Kidney tubule cell (primary cell): ENCODE results near the gene MKLN1.

ENCODE experiments used
- DNase-seq: peaks from one replicate; pipeline ENCODE4 v3.0.0-alpha.2; 2018; ENCODE audit warnings: low spot score

The MKLN1 gene

DNA sequence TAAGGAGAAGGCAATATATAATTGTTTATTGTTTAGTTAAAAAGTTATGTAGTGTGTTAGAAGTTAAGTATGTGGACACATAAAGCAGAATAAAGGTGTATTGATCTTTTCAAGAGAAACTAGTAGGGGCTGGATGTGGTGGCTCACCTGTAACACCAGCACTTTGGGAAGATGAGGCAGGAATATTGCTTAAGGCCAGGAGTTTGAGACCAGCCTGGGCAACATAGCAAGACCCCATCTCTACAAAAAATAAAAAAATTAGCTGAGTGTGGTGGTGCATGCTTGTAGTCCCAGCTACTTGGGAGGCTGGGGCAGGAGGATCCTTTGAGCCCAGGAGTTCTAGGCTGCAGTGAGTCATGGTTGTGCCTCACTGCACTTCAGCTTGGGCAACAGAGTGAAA lies 135.0 kb downstream of the MKLN1 start:
- peak; percentile 34 for DNase-seq

DNA sequence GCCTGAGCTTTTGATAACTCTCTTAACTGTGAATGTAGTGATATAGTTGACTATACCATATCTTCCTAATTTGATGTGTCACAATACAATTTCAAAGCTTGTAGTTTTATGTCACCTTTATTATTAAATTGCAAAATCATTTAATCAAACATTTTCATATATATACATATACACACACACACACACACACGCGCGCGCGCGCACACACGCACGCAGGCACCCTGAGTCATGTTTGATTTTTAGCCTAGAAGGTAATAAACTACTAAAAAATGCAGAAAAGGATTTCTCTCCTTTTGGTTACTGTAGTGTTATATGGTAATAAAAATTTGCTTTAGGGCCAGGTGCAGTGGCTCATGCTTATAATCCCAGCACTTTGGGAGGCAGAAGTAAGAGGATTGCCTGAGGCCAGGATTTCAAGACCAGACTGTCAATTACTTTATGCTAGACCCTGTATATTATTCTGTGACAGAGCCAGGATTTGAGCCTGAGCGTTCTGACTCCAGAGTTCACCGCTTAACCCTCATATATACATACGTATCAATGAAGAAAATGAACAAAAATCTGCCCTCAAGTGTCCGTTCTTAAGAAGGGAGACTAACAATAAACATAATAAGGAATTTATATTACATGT lies 139.2 kb downstream of the MKLN1 start:
- no peak for DNase-seq

DNA sequence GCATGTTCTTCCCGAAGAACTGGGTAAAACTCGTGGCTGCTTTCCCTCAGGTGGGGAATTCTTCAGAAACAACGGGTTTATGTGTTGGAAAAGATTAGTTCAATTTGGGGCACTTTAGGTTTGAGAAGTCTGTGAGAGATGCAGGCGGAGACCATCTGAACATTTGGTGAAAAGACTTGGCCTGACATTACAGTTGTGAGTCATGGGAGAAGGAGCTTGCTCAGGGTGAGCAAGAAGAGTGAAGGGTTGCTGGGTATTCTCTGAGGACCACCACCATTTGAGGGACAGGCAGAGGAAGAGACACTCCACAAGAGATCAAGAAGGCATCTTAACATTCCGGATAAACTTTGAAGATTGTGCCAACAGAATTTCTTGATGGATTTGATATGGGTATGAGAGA lies 140.1 kb downstream of the MKLN1 start:
- DNase-seq: no peak

DNA sequence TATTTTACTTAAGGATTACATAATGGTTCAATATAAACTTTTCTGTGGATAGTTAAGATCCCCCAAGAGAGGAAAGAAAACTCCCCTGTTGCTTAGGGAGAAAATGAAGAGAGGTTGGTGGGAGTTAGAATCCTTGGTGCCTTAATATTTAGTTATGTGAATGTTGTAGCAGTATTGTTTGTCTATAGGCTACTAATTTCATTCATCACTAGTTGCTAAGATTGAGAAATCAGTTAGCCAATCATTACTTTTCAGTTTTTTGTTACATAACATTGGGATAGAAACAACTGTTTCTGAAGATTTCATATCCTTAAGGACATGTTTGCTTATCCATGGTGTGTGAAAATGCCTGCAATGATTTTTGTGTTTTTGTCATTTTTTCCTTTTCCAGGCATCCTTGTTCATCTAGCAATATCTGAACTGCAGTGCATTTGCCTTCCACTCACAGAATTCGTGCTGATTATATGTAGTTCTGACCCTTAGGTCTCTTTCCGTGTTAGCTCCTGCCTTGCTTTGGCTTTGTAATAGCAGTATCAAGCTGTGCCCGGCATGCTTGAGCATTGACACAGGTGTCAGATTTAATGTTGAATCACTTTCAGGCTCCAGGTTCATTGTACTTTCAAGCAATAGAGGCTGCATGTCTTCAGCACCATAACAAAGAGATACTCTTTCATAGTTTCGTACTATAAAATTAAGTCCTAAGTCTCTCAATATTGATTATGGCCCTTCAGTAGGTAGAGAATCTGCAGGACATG lies 143.8 kb downstream of the MKLN1 start:
- DNase-seq: no peak

DNA sequence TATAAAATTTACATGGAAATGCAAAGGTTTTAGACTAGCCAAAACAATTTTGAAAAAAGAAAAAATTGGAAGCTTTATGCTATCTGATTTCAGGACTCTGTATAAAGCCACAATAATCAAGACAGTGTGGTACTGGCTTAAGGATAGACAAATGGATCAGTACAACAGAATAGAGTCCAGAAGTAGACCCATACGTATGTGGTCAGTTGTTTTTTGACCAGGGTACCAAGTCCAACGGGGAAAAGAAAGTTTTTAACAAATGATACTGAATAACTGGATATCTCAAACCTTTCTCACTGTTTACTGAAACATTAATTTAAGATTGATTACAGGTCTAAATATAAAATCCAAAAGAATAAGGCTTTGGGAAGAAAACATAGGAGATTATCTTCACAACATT lies 149.1 kb downstream of the MKLN1 start:
- no peak for DNase-seq

DNA sequence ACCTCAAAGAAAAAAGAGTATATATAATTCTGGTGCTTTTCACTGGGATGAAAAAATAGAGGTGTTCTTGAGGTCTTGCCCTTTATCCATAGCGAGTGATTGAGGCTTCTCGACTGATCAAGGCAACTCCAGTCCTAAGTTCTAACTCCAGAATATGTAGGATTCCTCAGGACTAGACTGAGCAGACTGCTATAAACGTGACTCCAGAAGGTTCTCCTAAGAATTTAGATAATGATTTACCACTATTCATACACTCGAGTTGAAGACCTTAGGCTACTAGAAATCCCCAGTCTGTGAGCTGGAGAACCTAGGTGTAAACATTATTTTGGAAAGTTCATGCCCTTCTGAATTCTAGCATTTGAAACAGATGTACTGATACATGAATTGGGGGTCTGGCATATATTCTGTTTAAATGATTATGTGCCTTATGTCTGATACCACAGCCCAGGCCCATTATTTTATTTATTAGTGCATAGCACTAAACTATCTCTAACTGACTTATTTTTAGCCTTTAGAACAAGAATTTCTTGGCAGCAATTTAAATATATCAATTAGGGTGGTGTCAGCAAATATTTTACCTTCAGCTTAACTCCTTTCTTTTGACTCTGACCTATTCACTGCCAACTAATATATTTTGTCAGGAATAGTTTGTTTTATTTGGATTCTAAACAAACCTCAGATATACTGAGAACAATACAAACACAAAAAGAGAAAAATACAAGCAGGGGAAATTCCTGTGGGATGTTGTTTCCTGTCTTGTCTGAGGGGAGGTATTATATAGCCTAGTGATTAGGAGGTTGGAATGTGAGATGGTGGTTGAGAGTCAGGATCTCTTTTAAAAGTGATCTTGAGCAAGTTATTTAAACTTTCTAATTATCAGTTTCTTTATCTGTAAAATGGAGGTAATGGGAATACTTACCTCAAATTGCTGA lies 153.0 kb downstream of the MKLN1 start:
- DNase-seq: peak; percentile 78

DNA sequence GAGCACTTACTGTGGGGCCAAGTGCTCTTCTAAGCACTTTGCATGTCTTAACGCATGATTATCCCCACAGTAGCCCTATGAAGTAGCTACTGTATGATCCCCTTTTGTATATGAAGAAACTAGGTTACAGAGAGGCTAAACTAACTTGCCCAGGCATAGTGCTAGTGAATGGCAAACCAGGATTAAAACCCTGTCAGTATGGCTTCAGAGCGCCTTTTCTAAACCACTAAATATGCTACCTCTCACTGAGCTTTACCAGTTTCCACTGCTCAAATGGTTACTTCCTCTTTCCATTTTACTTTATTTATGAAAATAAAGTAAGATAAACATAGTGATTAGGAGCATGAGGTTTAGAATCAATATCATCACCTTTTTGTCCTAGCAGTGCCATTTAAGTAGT lies 155.1 kb downstream of the MKLN1 start:
- no peak for DNase-seq

DNA sequence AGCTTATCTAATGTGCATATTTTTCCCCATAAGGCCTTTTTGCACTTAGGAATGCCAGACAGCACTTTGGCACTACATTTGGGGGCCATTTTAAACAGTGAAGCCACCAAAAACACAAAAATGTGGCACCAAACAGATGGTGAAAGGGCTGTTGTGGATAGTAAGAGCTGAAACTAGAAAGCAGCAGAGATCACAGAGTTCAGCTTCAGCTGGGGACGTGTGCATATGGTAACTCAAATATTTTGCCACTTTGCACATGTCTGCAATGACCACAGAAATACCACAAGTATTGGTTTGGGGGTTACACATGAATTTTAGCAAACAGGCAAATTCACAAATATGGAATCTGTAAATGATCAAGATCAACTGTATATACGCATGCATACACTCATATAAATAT lies 155.9 kb downstream of the MKLN1 start:
- no peak for DNase-seq

DNA sequence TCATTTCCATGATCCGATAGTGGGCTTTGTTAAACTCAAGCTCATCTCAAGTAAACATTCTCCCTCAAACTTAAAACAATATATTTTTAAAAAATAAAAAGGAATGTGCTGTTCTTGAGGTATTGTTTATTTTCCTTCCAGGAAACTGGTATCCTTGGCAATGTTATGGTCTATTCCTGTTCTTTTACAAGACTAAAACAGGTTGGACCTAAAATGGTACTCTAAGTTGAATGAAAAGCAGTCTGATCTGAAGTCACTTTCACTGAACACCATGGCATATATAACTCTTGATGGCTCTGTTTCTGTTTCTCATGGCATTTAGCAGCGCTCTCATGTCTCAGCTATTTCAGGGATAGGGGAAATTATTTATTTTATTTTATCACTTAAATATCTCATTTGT lies 158.7 kb downstream of the MKLN1 start:
- no peak for DNase-seq

DNA sequence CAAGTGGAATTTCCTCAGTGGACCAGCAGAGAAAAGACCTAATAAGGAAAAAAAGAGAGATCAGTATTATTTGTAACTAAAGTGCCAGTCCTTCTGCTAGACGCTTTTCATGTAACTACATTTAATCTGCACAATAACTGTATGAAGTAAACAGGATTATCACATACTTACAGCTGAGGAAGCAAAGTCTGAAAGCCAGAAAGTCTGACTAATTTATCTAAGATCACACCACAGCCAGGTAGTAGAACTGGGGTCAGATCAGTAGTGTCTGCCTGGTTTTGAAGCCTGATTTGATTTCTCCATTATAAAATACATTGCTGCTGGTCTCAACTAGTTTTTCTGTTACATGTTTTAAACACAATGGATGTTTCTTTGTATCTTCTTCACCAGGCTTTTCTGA lies 159.5 kb downstream of the MKLN1 start:
- DNase-seq: no peak

DNA sequence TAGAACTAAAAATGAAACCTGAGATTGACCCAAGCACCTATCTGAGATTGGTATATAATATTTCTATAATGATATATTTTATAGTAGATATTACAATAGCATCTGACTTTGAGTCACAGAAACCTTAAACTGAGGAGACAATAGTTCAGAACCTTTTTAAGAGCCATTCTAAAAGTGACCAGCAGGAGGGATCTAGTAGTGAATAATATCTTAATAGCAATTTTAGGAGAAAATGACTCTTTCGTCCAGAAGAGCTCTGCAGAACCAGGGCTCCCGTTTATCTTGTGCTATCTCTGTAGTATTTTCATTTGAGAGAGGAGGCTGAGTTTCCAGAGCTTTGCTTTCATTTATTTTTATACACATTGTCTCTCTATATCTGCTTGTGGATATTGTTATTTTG lies 160.7 kb downstream of the MKLN1 start:
- no peak for DNase-seq

DNA sequence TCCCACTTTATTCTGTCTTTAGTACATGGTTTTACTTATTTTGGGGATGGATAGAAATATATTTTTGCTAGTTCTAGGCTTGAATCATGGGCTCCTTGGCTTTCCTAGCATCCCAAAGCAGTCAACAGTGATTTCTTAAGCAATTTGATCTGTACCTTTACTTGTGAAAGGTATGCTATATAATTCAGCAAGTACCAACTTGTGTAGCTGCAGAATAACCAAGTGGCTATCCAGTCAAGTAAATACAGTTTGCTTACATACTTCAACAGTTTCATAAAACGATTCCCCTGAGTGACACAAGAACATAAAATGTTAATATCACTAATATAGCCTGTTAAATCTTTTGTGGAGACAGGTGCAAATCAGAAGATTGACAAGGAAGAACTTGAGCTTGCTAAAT lies 161.5 kb downstream of the MKLN1 start:
- DNase-seq: no peak

DNA sequence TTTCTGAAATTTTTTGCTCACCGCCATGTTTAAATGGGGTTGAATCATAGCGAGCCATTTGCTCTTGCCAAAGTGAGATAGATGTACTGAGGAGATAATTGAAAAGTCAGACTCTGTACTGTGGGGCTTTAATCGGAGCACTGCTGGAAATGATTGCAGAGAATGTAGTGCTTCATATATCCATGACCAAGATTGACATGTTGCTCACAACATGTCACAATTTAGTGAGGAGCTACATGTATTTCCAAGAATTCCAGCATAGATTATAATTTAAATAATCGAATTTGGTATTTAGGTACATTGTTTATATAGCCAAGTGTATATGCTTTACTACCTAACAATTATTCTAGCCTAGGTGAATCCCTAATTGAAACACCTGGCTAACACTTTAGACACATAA lies 162.2 kb downstream of the MKLN1 start:
- no peak for DNase-seq

DNA sequence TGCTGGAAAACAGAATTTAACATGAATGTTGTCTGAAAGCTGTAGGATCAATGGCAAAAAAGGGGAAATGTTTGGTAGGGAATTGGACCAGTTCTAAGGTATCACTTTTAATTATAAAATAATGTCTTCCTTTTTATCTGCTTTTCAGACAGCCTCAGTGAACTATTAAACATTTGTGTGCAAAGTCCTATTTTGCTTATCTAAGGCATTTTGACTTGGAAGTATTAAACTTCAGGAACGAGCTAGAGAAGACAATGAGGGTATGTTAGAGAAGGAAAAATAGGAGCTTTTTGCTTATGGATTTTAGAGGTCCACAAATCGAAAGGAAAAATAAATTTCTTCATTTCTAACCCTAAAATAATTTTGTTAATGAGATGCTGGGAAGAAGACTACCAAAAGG lies 165.4 kb downstream of the MKLN1 start:
- DNase-seq: no peak

DNA sequence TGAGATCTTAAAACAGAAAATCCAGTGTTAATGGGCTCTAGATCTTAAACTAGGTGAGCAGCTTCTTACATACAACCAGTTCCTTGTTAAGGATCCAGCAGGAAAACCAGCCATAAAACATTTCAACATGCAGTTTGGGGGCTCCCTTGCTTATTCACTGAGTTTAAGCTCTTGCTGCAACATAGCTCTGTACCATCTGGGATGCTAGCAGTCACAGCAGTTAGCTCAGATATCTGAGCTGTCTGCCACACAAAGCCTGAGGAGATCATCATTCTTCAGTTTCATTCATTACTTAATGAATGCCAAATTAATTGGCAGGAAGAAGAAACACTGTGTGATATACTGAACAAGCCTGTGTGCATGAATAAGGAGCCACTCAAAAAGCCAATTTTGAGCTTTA lies 165.9 kb downstream of the MKLN1 start:
- DNase-seq: no peak

DNA sequence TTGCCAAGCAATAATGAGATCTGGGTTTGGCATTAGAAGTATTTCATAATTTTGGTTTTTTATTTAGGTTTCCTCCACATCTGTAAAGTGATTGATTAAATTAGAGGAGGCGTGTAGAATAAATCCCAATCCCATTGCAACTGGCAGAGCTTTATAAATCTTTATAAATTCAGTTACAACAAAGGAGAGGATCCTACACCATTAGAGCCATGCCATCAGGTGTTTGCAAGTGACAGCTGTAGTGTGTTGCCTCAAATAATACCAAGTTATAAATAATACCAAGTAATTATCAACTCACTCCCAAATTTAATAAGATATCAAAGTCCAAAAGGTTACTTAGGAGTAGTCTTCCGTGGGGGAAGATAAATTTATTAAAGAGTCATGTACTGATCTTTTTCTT lies 166.5 kb downstream of the MKLN1 start:
- DNase-seq: no peak

DNA sequence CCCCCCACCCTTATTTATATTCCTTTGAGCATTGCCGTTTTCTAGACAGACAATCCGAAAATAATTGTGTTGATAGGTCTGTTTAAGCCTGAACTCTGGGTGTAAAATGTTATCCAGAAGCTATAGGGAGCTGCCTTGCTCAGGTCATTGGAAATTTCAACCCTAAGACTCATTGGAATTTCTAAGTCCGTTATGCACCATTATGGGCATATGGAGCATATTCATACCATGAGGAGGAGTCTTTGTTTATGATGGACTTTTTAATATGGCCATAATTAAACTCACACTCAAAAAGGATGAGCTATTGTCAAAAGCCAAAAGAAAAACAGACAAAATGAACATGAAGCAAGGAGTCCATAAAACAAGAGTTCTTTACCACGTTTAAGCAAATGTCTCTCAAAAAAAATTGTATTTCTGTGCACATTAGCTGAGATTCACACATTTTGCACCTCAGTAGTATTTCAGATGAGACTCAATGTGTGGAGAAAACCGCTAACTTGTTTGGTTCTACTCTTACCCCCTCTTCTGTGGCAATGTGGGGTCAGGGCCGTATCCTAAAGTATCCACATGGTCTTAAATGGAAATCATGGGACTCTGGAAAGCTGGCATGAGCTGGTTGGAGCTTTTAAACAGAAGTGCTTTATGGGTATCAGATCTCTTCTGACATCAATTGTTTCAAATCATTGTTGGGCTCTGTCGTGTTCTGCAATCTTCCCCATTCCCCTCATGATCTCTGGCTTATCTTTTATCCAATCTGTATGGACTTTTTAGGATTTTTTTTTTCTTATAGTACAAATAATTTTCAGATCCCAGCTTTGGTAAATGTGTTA lies 168.2 kb downstream of the MKLN1 start:
- DNase-seq: no peak

DNA sequence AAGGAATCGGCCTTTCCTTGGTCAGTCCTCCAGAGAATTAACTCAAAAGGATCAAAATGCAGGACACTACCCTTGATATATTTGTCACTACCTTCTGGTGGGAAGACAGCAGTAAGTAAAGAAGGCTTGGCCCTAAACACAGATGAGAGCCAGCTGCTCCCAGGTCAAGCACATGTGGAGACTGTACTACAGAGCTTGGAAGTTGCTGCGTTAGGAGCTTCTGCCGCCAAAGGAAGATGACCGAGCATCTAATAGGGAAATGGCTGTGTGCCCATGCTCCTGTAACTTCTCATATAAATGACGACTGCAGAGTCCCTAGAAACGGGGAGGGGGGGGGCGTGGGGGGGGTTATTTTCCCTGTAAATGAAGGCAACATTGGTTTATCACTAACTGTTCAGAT lies 169.8 kb downstream of the MKLN1 start:
- DNase-seq: no peak

DNA sequence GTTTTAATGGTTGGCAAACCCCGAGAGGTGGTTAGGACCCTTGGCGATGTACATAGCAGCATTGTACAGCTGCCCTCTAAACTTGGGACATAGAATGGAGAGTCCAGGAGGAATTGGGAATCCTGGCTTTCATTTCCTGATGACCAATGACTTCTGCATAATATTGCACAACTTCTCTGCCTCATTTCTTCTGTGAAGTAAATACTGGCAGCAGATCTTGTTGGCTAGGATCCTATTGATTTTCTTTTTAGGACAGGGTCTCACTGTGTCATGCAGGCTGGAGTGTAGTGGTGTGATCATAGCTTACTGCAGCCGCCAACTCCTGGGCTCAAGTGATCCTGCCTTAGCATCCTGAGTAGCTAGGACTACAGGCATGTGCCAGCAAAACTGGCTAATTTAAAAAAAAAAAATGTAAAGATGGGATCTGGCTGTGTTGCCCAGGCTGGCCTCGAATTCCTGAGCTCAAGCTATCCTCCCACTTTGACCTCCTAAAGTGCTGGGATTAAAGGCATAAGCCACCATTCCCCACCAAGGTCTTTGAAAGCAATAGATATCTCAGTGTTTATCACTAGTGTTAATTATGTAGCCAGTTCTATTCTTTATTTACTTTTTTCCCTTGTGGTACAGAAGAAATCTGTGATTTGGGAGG lies 170.7 kb downstream of the MKLN1 start:
- no peak for DNase-seq

DNA sequence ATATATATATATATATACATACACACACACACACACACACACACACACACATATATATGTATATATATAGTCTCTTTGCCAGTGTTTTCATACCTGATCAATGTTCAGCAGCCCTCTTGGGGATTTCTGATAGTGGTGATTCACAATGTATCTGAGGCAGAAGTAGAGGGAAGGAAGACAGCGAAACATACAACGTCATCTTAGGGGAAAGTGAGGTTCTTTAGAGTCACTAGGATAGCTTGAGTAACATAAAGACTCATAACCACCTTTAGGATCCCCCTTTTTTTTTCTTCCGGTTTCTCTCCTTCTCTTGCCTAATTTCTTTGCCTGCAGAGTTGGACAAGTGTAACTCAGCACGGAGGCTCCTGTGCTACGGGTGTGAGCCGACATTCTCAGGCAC lies 172.1 kb downstream of the MKLN1 start:
- no peak for DNase-seq

DNA sequence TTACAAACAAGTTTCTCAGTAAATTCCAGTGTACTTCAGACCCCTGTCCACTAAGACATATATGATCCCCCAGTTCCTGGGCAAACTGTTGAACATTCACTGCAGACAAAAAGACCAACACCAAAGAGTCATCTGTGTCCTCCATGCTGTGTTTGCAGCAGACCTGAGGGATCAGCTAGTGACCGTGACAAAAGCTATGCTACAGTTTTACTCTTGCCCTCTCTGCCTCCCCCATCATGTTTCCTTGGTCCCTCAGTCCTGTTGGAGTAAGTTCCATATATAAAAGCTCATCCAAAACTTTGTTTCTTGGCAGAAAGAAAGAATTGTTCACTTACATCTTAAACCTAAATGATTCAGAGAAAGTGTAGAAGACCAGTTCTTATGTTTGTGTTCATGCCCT lies 172.7 kb downstream of the MKLN1 start:
- no peak for DNase-seq

DNA sequence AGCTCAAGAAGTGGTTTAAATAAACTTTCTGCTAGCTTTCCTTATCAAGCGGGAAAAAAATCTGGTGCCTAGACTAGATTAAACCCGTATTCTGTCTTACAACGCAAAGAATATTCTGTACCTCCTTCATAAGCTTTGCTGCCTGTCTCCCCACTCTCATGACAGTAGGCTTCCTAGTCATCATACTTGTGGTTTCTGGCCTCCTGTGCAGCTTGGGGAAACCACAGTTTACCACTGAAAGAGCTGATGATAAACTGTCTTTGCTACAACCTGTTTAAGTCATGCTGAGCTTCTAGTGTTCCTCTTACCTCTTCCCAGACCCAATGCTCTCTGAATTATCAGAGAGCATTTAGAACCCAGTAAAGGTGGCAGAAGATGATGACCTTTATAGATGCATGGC lies 173.7 kb downstream of the MKLN1 start:
- DNase-seq: peak; percentile 75
